HepG2 (cell line): Measurements from ENCODE around the gene TM4SF1. TPM values are rescaled to one million over a fixed set of nuclear protein-coding genes. Genes with fewer than 3 reads are reported as not detected.
A peak's percentile ranks its signal among the peaks of the same experiment; 100 is the strongest.
"Not testable (repeated sequence)": the region's sequence is repeated elsewhere in the genome, so short reads cannot be mapped to it uniquely, and the experiment has no call there.

Source experiments
- ATAC-seq: fragments of 200-7000 bp; cut with Tn5 transposase; 3 replicates; pipeline ENCODE4 v1.9.1; 2020; ENCODE audit warnings: mild to moderate bottlenecking, moderate library complexity
- BruUV-seq: library from RNA; stranded (reverse); fragments of 400-500 nt; replicated peaks from 2 replicates; lab custom pipeline; 2021; lab: Mats Ljungman, UMichigan
- CTCF ChIA-PET: fragments of 300-600 bp; formaldehyde crosslinking; extraction: SDS; loops from one replicate; lab custom pipeline; 2021; ENCODE audit warnings: low total read pairs, inconsistent platforms, low intra/inter-chr PET ratio; lab: Yijun Ruan, JAX
- POLR2A ChIA-PET: fragments of 350-600 bp; sonication (Branson Sonifier 250); formaldehyde crosslinking; loops from one replicate; lab custom pipeline; 2020; ENCODE audit warnings: antibody characterized with exemption, inconsistent platforms; lab: Yijun Ruan, JAX
- DNase-seq: peaks from one replicate; pipeline ENCODE4 v3.0.0-alpha.2; 2015; ENCODE audit warnings: low spot score
- FAIRE-seq: peaks from 3 replicates; lab custom pipeline; 2011; peaks lifted over from hg19 to GRCh38; lab: Jason Lieb, UNC
- H2AFZ ChIP-seq: one replicate; pipeline ENCODE4 v1.6.1; 2011; ENCODE audit warnings: low read length, inconsistent platforms
- H3K27ac ChIP-seq: fragments of 300-600 bp; 3 replicates; pipeline ENCODE4 v1.8.0; 2011; ENCODE audit warnings: mixed run types, mild to moderate bottlenecking, mixed read lengths, low read length, inconsistent platforms; ENCODE audit not compliant: insufficient read depth; ENCODE audit errors: extremely low read length
- H3K27me3 ChIP-seq, 2 experiments: fragments of 200-600 bp in 1 of 2; 2 replicates in 1 of 2; 3 replicates in 1 of 2; pipeline versions ENCODE4 v1.6.0 to v1.8.0; 2011; ENCODE audit warnings: low read length in 2 of 2, mild to moderate bottlenecking in 2 of 2, moderate library complexity in 2 of 2, inconsistent platforms in 1 of 2; ENCODE audit not compliant: insufficient read depth in 2 of 2, control insufficient read depth in 1 of 2
- H3K36me3 ChIP-seq, 2 experiments: fragments of 200-600 bp in 1 of 2; replicated peaks in 1 of 2; 2 replicates in 1 of 2; 3 replicates in 1 of 2; pipeline versions ENCODE4 v1.5.1 to v1.8.0; 2011; ENCODE audit warnings: low read length in 2 of 2, inconsistent platforms in 1 of 2; ENCODE audit not compliant: insufficient read depth in 2 of 2, control insufficient read depth in 1 of 2
- H3K4me1 ChIP-seq: 2 replicates; pipeline ENCODE4 v1.5.1; 2012; ENCODE audit warnings: low read length, inconsistent platforms; ENCODE audit not compliant: insufficient read depth
- H3K4me2 ChIP-seq: 2 replicates; pipeline ENCODE4 v1.6.0; 2011; ENCODE audit warnings: low read depth, low read length, inconsistent platforms
- H3K4me3 ChIP-seq, 3 experiments: fragments of 200-600 bp in 1 of 3; sonication (generic), shearing (Covaris generic) in 1 of 3; replicated peaks in 1 of 3; 2 replicates each; pipeline ENCODE4 v1.5.1; 2011 to 2016; ENCODE audit warnings: low read length in 3 of 3, inconsistent platforms in 2 of 3, low read depth in 2 of 3, mild to moderate bottlenecking in 2 of 3, control low read depth in 1 of 3, mixed read lengths in 1 of 3; ENCODE audit not compliant: insufficient read depth in 1 of 3
- H3K79me2 ChIP-seq: one replicate; pipeline ENCODE4 v1.6.1; 2011; ENCODE audit warnings: low read length, inconsistent platforms; ENCODE audit not compliant: insufficient read depth
- H3K9ac ChIP-seq: 2 replicates; pipeline ENCODE4 v1.6.0; 2011; ENCODE audit warnings: mild to moderate bottlenecking, low read depth, low read length, inconsistent platforms; ENCODE audit not compliant: insufficient read depth
- H3K9me3 ChIP-seq: 2 replicates; pipeline ENCODE4 v1.5.1; 2012; ENCODE audit warnings: mild to moderate bottlenecking, low read length
- H4K20me1 ChIP-seq: 2 replicates; pipeline ENCODE4 v1.6.0; 2011; ENCODE audit warnings: inconsistent platforms, mild to moderate bottlenecking, low read length, moderate library complexity; ENCODE audit not compliant: insufficient read depth
- SKI ChIP-seq: fragments of 450-650 bp; IDR thresholded peaks from one replicate; pipeline ENCODE4 v1.6.1; 2018; ENCODE audit warnings: mild to moderate bottlenecking; ENCODE audit not compliant: partially characterized antibody
- SOX13 ChIP-seq, 3 experiments: fragments of 450-650 bp in 1 of 3; sonication (generic) in 1 of 3; formaldehyde crosslinking in 1 of 3; IDR thresholded peaks in 2 of 3; conservative IDR thresholded peaks in 1 of 3; 2 replicates each; pipeline versions ENCODE4 v1.5.0 to v1.6.1; 2016 to 2020; ENCODE audit warnings: antibody characterized with exemption in 1 of 3, mild to moderate bottlenecking in 1 of 3, missing compliant biosample characterization in 1 of 3, missing genetic modification reagents in 1 of 3, moderate library complexity in 1 of 3
- ZNF326 ChIP-seq: sonication (generic); formaldehyde crosslinking; IDR thresholded peaks from 2 replicates; pipeline ENCODE4 v1.4.0; 2020; ENCODE audit warnings: missing genetic modification reagents, borderline replicate concordance
- ZNF646 ChIP-seq: sonication (generic); formaldehyde crosslinking; IDR thresholded peaks from 2 replicates; pipeline ENCODE4 v1.9.0; 2021; ENCODE audit warnings: mild to moderate bottlenecking, missing genetic modification reagents
- ZNF75D ChIP-seq: sonication (generic); formaldehyde crosslinking; IDR thresholded peaks from 2 replicates; pipeline ENCODE4 v1.8.1; 2023; ENCODE audit warnings: missing genetic modification reagents, mild to moderate bottlenecking, borderline replicate concordance
- WGBS: methylation state at CpG from one replicate; pipeline ENCODE4 v1.1.6; 2017; ENCODE audit warnings: low lambda C conversion rate; 5-methylcytosine and 5-hydroxymethylcytosine counted together
- in situ Hi-C: cut with HindIII; loops from 2 replicates; pipeline ENCODE4 v1.10.0; 2017; ENCODE audit warnings: low pct_unique_long_range_greater_than_20kb; ENCODE audit not compliant: extremely low pct_ligation_motif_present
- intact Hi-C: fragments of 100-400 bp; cut with micrococcal nuclease; formaldehyde crosslinking; loops from one replicate; pipeline ENCODE4 v1.10.0; 2022; ENCODE audit not compliant: unreplicated experiment
- polyA plus RNA-seq, 8 experiments: library from polyadenylated mRNA; depleted of rRNA in 3 of 8; stranded (reverse) in 7 of 8; unstranded in 1 of 8; fragments of >200 nt; fragmentation: Illumina TruSeq in 4 of 8; extraction: Trizol in 4 of 8; gene quantifications; 2 replicates each; pipeline versions ENCODE4 v1.2.1 to v1.2.3, GENCODE V29; 2011 to 2016; ENCODE audit warnings: low read depth in 4 of 8, missing spikeins in 1 of 8, mixed read lengths in 1 of 8; ENCODE audit not compliant: insufficient read depth in 1 of 8
- total RNA-seq, 5 experiments: library from RNA; depleted of rRNA; stranded (reverse); fragments of >200 nt; fragmentation: Illumina TruSeq; extraction: Trizol; gene quantifications; 2 replicates each; pipeline ENCODE4 v1.2.3, GENCODE V29; 2016; ENCODE audit warnings: low read depth in 1 of 5
- TF ChIP-seq, protein P1 (sequence below): sonication (generic); formaldehyde crosslinking; IDR thresholded peaks from 2 replicates; pipeline ENCODE4 v1.4.0; 2020; ENCODE audit warnings: missing genetic modification reagents
- TF ChIP-seq, protein P2 (sequence below): sonication (generic); formaldehyde crosslinking; IDR thresholded peaks from 2 replicates; pipeline ENCODE4 v1.5.1; 2020; ENCODE audit warnings: mild to moderate bottlenecking, missing genetic modification reagents, moderate library complexity

The TM4SF1 gene
- total and polyA plus RNA-seq, 2 of the 13 experiments (the other 11 are each of a cell fraction or from before 2014, with no cell fraction given), result 431 to 1,359 TPM

DNA sequence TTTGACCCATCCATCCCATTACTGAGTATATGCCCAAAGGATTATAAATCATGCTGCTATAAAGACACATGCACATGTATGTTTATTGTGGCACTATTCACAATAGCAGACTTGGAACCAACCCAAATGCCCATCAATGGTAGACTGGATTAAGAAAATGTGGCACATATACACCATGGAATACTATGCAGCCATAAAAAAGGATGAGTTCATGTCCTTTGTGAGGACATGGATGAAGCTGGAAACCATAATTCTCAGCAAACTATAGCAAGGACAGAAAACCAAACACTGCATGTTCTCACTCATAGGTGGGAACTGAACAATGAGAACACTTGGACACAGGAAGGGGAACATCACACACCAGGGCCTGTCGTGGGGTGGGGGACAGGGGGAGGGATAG lies 40.0 kb downstream of the TM4SF1 start:
- not testable (repeated sequence) for FAIRE-seq, H3K27ac ChIP-seq, BruUV-seq

GRCh38 chr3:149336925-149337324 lies 40.5 kb downstream of the TM4SF1 start:
- Histone ChIP-seq H3K4me2 (no peak overlapping the region), H3K79me2 (no peaks in the 10 kb centered on the region), H3K9me3 (no peaks in the 10 kb centered on the region), H3K36me3 (no peaks in the 10 kb centered on the region), H2AFZ (no peak overlapping the region), H4K20me1 (no peaks in the 10 kb centered on the region), H3K4me3 (no peak overlapping the region), H3K27me3 (no peaks in the 10 kb centered on the region), H3K27ac (no peak overlapping the region), H3K9ac (0 out of 2 replicates have a peak overlapping the region, but pooled peaks have one; percentile 2), H3K4me1 (peaks cover 47% of the 10 kb centered on the region)
- no TSS peak for BruUV-seq
- DNase-seq (no peak), ATAC-seq (no peak), FAIRE-seq (peak; percentile 8)
- TF ChIP-seq SOX13 (IDR thresholded peaks at IDR 0.05) (no peak), SOX13 (CRISPR knock-in tag; conservative IDR thresholded peaks at IDR 0.05 in 1 of 2, IDR thresholded peaks at IDR 0.05 in 1 of 2) (no peak), ZNF326 (CRISPR knock-in tag) (no peak), SKI (no peak), ZNF646 (CRISPR knock-in tag) (no peak), ZNF75D (CRISPR knock-in tag) (no peak)
- TF ChIP-seq, protein P1, sequence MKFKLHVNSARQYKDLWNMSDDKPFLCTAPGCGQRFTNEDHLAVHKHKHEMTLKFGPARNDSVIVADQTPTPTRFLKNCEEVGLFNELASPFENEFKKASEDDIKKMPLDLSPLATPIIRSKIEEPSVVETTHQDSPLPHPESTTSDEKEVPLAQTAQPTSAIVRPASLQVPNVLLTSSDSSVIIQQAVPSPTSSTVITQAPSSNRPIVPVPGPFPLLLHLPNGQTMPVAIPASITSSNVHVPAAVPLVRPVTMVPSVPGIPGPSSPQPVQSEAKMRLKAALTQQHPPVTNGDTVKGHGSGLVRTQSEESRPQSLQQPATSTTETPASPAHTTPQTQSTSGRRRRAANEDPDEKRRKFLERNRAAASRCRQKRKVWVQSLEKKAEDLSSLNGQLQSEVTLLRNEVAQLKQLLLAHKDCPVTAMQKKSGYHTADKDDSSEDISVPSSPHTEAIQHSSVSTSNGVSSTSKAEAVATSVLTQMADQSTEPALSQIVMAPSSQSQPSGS (CRISPR knock-in tag), result no peak
- TF ChIP-seq, protein P2, sequence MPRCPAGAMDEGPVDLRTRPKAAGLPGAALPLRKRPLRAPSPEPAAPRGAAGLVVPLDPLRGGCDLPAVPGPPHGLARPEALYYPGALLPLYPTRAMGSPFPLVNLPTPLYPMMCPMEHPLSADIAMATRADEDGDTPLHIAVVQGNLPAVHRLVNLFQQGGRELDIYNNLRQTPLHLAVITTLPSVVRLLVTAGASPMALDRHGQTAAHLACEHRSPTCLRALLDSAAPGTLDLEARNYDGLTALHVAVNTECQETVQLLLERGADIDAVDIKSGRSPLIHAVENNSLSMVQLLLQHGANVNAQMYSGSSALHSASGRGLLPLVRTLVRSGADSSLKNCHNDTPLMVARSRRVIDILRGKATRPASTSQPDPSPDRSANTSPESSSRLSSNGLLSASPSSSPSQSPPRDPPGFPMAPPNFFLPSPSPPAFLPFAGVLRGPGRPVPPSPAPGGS, result no peak
- in situ Hi-C loops, result no loop called here
- intact Hi-C loops, result no loop called here
- ChIA-PET CTCF (no interaction called here), POLR2A (no interaction called here)

More for the DNA sequence above, 40.0 kb downstream of the TM4SF1 start:
- H3K79me2 ChIP-seq, H4K20me1 ChIP-seq, in situ Hi-C loops, H3K9me3 ChIP-seq, H3K36me3 ChIP-seq, H3K9ac ChIP-seq, H3K27me3 ChIP-seq, CTCF ChIA-PET, DNase-seq, H3K4me2 ChIP-seq, POLR2A ChIA-PET, H3K4me3 ChIP-seq, H2AFZ ChIP-seq, intact Hi-C loops, ATAC-seq: not testable (repeated sequence)
- peaks cover 50% of the 10 kb centered on the region for H3K4me1 ChIP-seq
- WGBS, result 83% methylated on average over 1 of the region's 1 CpG
